HS-27A (cell line): Measurements from ENCODE around the gene KCNMA1.

Source experiments
- DNase-seq: peaks from one replicate; pipeline ENCODE4 v3.0.0-alpha.2; 2012; ENCODE audit warnings: low read depth, missing footprints

The KCNMA1 gene

GRCh38 chr10:77448226-77448625 lies 189.4 kb downstream of the KCNMA1 start:
- no peak for DNase-seq

DNA sequence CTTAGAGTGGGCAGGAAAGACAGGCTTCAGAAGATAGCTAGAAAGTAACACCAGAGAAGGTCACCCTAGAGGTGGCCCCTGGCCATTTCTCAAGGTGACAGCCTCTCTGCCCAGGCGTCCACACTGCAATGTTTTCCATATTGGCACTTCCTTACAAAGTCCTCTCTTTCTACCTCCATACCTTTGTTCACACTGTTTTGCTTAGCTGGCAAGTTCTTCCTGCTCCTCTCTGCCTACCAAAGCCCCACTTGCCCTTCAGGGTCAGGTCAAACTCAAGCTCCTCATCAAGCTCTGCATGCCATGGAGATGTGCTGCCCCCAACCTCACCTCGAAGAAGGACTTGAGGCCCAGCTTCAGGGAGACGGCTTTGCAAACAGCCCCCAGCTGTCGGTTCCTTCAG lies 190.9 kb downstream of the KCNMA1 start:
- no peak for DNase-seq

DNA sequence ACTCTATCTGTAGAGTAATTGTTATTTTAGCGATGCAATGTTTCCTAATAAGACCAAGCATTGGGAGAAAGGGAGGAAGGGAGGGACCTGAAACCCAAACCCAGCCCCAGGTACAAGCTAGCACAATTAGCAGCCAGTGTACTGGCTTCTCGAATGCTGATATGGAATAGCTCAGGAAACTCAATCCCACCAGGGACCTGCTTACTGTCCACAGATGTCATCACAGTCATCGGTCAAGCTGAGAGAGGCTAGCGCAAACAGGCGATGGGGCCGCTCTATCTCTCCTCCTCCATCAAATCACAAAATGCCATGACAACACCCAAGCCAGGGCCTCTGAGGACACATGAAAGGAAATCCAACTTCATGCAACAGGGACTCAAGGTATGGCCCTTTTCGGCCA lies 192.1 kb downstream of the KCNMA1 start:
- DNase-seq, result no peak

DNA sequence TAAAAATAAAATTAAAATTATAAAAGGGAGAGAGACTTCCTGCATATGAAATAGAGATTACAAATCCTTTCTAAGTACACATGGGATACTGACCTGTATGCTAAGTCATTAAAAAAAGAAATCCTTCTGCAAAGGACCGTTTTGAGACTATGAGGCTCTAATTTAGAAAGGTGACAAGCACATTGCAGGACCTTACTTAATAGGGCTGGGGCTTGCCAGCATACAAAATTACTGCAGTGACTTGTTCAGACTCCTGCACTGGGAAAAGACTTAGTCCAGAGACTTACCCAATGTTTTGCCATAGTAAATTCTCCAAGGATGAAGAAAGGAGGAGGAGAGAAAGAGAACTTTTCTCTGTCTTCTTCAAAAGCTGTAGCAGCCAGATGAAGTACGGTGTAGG lies 193.6 kb downstream of the KCNMA1 start:
- no peak for DNase-seq

DNA sequence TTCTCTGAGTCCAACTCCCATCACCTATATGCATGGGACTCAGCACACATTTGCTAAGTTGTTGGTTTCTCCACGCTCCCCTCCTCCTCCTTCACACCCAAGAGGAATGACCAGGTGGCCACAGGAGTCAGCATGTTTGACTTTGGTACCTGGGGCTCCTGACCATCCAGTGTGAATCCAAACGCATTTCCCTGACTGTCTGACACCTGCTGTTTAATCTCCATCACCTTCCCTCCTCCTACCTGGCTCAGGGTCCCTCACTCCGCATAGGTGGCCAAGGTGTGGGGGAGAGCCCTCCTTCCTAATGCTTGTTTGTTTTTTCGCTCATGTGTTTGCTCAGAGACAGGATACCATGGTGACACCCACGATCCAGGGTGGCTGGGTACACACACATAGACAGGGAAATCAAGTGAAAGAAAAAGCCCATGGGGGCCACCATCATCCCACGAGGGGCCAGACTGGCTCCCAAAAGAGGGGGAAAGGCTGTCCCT lies 194.9 kb downstream of the KCNMA1 start:
- DNase-seq, result no peak

GRCh38 chr10:77441353-77442166 lies 196.0 kb downstream of the KCNMA1 start:
- no peak for DNase-seq

- no peak for DNase-seq
Measured at GRCh38 chr10:77436257-77436975, 201.2 kb downstream of the KCNMA1 start.

DNA sequence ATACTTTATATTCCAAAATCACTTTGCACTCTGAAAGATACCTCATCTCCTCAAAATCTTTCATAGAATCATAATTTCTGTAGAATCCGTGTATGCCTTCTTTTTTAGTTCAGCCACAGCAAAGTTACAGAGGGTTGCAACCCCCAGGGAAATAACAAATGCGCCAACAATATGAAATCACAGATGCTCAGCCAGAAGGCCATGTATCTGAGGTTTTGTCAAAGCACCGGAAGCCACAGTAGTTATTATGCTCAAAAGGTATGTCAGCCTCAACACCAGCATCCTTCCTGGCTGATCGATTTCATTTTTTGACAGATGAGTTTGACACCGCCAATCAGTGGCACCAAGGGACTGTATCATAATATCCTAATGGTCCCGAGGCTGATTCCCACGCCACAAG lies 204.1 kb downstream of the KCNMA1 start:
- DNase-seq, result no peak

- DNase-seq, result no peak
Measured at GRCh38 chr10:77431980-77432797, 205.4 kb downstream of the KCNMA1 start.

GRCh38 chr10:77431209-77431611 lies 206.4 kb downstream of the KCNMA1 start:
- no peak for DNase-seq

GRCh38 chr10:77430530-77430929 lies 207.1 kb downstream of the KCNMA1 start:
- no peak for DNase-seq

DNA sequence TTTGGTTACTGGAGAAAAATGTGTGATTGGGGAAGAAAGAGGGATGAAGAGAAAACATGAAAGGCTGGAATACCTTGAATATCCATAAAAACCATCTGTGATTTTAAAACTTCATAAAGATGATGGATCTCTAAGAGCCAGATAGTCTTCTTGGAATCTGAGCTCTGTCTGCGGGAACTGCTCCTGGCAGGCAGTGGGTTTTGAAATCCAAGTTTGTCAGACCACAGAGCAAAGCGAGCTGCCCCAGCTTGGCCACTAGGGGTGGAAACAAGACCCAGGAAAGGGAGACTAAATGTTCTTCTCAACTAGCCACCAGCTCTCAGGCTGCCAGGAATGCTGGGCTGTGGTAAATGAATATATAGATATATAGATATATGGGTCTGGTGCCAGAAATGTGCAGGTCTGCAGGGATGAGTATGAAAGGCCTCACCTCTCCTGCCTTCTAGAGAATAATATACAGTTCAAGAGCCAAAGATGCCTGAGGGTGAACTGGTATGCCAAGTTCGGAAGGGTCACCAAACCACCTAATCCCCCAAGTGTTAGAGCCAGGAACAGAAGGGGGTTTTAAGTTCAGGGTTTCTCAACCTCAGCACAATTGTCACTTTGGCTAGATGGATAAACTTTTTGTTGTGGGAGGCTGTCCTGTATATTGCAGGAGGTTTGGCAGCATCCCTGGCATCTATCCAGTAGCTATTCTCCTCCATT lies 208.8 kb downstream of the KCNMA1 start:
- DNase-seq, result no peak

DNA sequence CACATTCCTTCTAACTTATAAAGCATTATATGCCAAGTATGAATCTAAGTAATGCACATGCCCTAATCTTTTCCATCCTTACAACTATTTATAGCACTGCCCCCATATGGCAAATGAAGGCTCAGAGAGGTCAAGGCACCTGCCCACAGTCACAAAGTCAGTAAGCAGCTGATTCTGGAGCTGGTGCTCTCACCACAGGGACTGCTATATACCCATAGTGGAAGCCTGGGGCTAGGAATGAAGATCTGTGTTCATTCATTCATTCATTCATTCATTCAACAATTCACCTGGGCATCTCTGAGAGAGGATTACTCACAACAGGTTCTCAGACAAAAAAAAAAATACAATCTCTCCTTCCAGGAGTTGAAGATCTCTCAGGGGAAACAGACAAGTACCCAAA lies 213.4 kb downstream of the KCNMA1 start:
- no peak for DNase-seq

GRCh38 chr10:77422491-77423338 lies 214.9 kb downstream of the KCNMA1 start:
- DNase-seq, result no peak

DNA sequence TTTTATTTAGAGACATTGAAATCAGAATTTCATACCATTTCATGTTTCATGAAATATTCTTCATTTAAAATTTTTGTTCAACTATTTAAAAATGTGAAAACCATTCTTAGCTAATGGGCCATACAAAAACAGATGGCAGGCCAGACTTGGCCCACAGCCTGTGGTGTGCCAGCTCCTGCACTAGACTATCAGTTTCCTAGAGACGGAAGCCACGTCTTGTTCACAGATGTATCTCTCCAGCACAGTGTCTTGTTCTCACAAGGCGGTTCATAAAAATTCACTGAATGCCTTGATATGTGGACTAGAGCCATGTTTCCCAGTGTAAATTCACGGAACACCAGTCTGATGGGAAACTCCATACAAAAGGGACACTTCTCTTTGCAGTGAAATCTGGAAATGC lies 216.0 kb downstream of the KCNMA1 start:
- no peak for DNase-seq

- no peak for DNase-seq
Measured at GRCh38 chr10:77420947-77421523, 216.6 kb downstream of the KCNMA1 start.

GRCh38 chr10:77419979-77420378 lies 217.6 kb downstream of the KCNMA1 start:
- DNase-seq, result no peak

DNA sequence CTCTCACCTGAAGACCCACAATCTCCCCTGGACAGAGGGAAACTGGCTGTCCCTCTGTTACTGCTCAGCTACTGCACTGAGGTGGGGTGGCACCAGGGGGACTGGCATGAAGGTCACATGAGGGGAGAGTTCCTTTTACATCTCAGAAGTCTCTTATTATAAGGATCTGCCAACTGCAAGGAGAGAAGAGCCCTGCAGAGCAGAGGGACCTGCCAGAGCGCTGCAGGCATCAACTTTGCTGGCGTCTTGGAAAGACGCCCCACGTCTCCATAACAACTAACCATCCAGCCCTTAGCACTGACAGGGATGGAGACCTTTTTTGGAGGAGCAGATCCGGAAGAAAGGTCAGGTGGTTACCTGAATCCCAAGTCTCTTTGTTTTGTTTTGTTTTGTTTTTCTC lies 218.6 kb downstream of the KCNMA1 start:
- no peak for DNase-seq

DNA sequence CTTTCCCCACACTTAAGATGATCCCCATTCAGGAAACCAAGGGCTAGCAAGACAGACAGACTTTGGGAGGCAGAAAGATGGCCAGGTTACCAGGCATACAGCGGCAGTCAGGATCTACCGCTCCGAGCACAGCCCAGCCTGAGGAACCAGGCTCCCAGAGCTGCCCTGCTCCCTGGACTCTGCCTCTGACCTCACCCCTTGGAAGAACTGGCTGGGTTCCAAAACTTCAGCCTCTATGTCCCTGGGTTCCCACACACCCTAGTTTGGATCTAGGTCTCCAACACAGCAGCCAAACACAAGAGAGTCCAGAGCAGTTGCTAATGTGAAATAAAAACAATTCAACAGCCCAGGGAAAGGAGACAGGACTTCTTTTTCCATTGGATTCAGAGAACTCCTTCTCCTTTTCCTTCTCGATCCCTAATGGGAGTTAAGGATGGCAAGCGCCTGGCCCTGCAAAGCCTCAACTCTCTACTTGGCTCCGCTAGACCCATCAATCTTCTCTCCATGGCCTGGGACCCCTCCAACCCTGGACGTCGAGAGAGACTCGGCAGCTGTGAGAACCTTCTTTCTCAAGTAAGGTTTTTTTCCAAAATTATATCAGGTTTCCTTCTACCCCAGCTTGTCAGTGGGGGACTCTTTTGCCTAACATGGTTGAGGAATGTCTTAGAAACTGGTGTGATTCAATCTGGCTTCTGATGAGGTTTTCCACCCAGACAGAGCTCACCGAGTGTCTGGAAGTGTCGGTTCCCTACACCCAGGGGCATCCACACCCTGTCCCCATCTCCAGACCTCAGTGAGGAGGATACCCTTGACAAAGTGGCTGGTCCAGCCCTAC lies 219.6 kb downstream of the KCNMA1 start:
- no peak for DNase-seq

DNA sequence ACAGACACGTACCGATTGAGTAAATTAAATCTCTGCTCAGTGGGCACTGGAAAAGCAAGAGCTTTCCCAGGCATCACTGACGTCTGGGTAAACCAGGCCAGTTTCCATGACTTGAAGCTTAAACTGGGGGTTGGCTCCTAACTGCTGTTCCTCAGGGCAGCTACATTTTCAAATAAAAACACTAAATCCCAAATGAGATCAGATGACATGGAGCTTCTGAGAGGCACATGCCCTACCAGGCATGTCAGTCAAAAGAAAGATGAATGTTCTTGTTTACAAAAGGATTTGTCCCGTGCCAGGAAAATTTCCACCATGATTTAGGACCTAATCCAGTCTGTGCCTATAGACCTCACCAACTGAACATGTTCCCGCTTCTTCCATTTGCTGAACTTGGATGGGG lies 220.2 kb downstream of the KCNMA1 start:
- DNase-seq, result no peak
